Gastrocnemius medialis (tissue), 4 donors: ENCODE results near the gene SRGAP3.

Experiments used
- POLR2A ChIP-seq, 2 donors: fragments of 450-650 bp; IDR thresholded peaks; one replicate each; pipeline ENCODE4 v1.6.1; 2017; ENCODE audit warnings: antibody characterized with exemption in 2 of 2, mild to moderate bottlenecking in 2 of 2, moderate library complexity in 2 of 2
- TF ChIP-seq, protein P1 (sequence below), 5 experiments: fragments of 450-650 bp in 3 of 5; fragments of 200-600 bp in 2 of 5; sonication (generic) in 2 of 5; IDR thresholded peaks in 4 of 5; conservative IDR thresholded peaks in 1 of 5; 1 replicate in 4 of 5; 2 replicates in 1 of 5; pipeline ENCODE4 v1.5.1; 2016 to 2019; ENCODE audit warnings: antibody characterized with exemption in 5 of 5, mild to moderate bottlenecking in 3 of 5, moderate library complexity in 3 of 5

DNA sequence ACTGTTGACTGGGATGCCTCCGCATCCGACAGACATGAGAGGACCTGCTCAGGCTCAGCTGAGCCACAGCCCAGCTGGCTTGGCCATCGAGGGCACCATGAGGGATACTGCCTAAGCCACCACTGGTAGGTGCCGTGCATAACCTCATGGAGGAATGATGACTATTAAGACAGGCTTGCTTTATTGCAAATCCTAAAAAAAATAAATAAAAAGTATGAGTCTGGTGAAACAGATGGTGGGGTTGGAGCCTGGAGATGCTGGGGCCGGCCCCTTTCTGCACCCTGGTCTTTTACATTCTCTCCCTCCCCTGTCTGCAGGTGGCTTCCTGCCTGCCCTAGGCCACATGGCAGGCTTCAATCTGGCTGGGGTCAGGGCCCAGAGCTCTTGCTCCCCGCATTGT lies 262.2 kb downstream of the SRGAP3 start:
- TF ChIP-seq, protein P1, sequence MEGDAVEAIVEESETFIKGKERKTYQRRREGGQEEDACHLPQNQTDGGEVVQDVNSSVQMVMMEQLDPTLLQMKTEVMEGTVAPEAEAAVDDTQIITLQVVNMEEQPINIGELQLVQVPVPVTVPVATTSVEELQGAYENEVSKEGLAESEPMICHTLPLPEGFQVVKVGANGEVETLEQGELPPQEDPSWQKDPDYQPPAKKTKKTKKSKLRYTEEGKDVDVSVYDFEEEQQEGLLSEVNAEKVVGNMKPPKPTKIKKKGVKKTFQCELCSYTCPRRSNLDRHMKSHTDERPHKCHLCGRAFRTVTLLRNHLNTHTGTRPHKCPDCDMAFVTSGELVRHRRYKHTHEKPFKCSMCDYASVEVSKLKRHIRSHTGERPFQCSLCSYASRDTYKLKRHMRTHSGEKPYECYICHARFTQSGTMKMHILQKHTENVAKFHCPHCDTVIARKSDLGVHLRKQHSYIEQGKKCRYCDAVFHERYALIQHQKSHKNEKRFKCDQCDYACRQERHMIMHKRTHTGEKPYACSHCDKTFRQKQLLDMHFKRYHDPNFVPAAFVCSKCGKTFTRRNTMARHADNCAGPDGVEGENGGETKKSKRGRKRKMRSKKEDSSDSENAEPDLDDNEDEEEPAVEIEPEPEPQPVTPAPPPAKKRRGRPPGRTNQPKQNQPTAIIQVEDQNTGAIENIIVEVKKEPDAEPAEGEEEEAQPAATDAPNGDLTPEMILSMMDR (IDR thresholded peaks at IDR 0.05 in 4 of 5, conservative IDR thresholded peaks at IDR 0.05 in 1 of 5), result no peak
- TF ChIP-seq POLR2A (IDR thresholded peaks at IDR 0.05), result no peak
